ENCODE data around the gene MED13.

- TF ChIP-seq, protein P1, sequence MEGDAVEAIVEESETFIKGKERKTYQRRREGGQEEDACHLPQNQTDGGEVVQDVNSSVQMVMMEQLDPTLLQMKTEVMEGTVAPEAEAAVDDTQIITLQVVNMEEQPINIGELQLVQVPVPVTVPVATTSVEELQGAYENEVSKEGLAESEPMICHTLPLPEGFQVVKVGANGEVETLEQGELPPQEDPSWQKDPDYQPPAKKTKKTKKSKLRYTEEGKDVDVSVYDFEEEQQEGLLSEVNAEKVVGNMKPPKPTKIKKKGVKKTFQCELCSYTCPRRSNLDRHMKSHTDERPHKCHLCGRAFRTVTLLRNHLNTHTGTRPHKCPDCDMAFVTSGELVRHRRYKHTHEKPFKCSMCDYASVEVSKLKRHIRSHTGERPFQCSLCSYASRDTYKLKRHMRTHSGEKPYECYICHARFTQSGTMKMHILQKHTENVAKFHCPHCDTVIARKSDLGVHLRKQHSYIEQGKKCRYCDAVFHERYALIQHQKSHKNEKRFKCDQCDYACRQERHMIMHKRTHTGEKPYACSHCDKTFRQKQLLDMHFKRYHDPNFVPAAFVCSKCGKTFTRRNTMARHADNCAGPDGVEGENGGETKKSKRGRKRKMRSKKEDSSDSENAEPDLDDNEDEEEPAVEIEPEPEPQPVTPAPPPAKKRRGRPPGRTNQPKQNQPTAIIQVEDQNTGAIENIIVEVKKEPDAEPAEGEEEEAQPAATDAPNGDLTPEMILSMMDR (IDR thresholded peaks at IDR 0.05): no peak
- TF ChIP-seq POLR2A (IDR thresholded peaks at IDR 0.05): no peak
Observed at GRCh38 chr17:61996916-61997605, 68.0 kb downstream of the MED13 start.
